HG03457 (cell line): ENCODE results near the gene DPF3.
"Not testable (repeated sequence)": the region's sequence is repeated elsewhere in the genome, so short reads cannot be mapped to it uniquely, and the experiment has no call there.

Experiments used
- ATAC-seq: cut with Tn5 transposase; IDR thresholded peaks from one replicate; pipeline ENCODE4 v1.9.1; 2021; ENCODE audit warnings: moderate number of reproducible peaks; ENCODE audit not compliant: unreplicated experiment

DPF3 gene

DNA sequence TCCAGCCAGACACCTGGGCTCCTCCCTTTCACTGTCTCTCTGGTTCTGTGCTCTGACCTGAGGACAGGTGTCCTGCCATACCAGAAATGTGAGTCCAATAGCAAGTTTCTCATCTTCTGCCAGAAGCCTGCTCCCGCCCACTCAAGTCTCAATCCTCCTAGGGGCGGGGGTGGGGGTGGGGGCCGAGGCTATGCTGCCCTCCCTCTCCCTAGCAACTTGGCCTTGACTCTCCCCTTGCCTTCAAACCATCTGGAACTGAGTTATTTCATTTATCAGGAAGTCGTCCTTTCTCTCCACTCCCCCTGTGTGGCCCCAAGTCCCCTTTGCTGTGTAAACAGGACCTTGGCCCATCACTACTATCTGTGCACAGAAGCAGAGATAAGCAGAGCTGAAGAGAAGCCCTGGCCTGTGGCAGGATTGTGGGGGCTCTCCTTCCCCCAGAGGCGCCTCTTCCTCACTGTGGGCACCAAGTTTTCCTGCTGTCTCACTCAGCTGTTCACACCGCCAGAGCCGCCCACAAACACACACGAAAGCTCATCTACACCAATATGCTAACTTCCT, 117.1 kb downstream of the DPF3 start:
- ATAC-seq = no peak

DNA sequence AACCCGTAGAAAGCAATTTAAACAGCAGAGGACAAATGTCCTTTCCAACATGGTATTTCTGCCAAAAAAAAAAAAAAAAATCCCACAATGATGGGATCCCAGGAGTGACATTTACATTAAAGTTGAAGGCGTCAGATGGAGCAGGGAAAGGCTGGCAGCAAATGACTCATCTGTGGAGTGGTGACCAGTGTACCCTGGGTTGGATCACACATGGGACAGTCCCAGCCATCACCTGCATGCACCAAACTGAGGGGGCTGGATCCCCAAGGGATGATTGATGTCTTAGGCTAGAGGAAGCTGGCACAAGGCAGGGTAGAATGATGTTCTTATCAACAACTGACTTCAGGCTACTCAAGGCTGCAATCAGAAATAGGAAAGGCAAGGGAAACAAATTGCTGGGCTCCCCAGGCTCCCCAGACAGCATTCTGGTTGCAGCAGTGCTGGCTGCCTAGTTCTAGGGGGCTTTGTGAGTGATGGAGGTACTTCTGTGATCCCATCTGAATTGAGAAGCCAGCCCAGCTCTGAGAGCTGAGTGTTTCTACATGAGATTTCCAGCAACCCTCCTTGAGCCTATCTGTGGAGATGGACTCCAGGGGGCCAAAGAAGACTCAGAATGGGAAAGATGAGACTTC, 117.9 kb downstream of the DPF3 start:
- ATAC-seq = no peak

DNA sequence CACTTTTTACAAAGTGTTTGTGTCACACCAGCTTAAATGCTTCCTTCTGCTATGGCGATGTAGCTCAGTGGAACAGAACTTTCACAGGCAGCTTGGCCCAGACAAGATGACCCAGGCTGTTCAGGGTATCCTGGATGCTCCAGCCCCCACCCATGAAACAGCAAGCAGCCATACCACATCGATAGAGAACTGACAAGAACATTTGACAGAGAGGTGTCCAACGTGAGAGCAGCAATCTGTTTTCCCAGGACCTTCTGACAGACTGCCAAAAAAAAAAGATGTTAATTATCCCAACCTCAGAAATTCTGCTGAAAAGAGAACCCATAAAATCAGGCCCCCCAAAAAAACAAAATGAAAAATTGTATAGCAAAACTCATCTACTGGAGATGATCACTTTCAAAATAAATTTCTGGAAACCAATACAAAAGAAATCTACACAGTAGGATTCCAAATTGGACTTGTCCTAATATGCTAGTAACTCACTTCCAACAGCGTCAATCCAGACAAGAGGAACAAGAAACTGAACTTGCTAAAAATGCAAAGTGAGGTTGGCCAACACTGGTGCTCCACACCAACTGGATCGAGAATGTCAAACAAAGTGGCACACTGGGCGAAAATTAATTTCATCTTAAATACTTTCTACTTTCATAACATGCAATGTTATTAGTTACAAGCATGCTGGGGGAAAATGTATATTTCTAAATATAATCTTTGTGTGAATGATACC, 118.8 kb downstream of the DPF3 start:
- ATAC-seq = no peak

DNA sequence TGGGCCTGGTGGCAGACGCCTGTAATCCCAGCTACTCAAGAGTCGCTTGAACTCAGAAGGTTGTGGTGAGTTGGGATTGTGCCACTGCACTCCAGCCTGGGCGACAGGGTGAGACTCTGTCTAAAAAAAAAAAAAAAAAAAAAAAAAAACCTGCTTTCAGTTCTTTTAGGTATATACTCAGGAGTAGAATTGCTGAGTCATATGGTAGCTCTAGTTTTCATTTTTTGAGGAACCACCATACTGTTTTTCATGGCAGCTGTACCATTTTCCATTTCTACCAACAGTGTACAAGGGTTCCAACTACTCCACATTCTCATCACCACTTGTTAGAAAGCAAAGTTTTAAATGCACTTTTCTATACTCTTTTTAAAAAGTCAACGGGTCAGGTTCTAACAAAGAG, 119.8 kb downstream of the DPF3 start:
- no peak for ATAC-seq

- ATAC-seq = no peak
These were observed 122.3 kb downstream of the DPF3 start for GRCh38 chr14:72771561-72771960.

GRCh38 chr14:72766296-72766695, 127.6 kb downstream of the DPF3 start:
- no peak for ATAC-seq

DNA sequence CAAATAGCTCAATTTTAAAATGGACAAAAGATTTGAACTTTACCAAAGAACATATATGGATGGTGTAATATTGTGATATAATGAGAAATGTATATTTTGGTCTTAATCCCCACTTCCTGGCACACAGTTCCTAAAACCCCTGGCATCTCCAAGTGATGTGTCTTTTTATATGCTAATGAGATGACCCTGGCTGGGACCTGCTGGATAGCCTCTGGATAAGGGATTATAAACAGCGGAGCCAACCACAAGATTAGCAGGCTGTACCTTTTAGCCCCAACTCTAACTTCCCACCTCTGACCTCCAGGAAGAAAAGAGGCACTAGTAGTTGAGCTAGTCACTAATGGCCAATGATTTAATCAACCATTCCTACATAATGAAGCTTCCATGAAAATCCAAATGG, 130.0 kb downstream of the DPF3 start:
- ATAC-seq = no peak

- ATAC-seq = no peak
These were observed 134.2 kb downstream of the DPF3 start for GRCh38 chr14:72759670-72760069.

DNA sequence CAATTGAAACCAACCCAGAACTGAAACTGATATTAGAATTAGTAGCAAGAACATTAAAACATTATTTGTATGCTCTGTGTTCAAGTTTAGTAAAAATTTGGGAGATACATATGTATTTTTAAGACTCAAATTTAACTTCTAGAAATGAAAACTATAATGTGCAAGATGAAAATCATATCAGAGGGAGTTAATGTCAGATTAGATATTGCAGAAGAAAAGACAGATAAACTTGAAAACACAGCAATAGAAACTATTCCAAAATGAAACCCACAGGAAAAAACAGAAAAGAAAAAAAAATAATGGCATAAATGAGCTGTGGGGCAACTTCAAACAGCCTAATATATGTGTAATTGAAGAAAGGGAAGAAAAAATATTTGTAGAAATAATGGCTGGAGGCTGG, 134.9 kb downstream of the DPF3 start:
- ATAC-seq = no peak

DNA sequence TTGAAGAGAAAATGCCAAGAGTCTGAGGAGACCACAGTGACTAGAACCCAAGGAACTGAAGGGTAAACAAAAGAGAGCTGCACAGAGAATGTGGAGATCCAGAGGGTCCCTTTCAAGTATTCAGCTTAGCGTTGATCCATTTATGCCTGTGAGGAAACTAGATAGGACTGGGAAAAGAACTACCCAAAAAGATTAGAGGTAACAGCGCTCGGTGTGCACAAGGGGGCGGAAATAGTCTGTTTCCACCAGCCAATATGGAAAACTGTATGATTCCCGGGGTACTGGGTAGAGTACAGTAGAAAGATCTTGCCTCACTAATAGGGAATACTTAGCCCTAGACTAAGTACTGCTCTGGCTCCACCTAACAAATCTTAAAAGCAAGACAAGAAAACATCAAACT, 135.5 kb downstream of the DPF3 start:
- no peak for ATAC-seq

DNA sequence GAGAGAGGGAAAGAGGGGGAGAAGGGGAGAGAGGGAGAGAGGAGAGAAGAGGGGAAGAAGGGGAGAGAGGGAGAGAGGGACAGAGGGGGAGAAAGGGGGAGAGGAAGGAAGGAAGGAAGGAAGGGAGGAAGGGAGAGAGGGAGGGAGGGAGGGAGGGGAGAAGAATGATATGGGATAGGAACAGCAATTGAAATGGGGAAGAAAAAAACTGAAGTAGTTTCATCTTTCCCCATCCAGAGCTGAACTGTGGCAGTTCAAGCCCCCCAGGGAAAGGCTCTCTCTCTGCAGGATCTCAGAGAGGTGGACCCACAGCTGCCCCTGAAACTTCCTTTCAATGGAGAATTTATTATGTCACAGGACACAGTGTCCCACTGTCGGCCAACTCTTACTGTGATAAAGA, 136.9 kb downstream of the DPF3 start:
- no peak for ATAC-seq

- no peak for ATAC-seq
These were observed 138.1 kb downstream of the DPF3 start for GRCh38 chr14:72755766-72756165.

- no peak for ATAC-seq
These were observed 139.0 kb downstream of the DPF3 start for GRCh38 chr14:72754949-72755348.

GRCh38 chr14:72753879-72754400, 140.0 kb downstream of the DPF3 start:
- no peak for ATAC-seq

DNA sequence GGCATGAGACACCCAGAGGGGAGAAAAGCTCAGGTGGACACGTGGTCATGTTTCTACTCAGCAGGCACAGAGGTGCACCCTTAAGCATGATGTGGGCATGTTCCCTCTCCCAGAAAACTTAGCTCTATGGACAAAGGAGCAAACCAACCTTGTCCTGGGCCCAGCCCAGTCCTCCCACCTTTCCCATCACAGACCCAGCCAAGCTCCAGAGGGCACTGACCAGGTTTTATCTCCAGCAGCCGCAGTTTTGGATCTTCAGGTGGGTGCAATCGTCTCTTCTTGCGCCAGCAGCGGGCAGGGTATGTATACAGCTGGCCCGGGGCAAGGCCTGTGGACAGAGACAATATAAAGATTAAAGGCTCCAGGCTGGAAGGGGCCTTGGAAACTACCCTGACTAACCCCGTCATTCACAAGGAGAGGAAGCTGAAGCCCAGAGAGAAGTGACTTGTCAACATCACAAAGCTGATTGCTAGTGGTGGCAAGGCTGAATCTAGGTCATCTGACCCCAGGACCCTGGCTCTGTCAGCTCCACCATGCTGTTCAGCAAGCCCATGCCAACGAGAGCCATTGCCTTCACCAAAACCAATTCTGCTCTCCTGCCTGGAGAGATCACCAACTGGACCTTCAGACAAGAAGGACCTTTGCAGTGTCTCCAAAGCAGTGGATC, 140.7 kb downstream of the DPF3 start:
- no peak for ATAC-seq

- no peak for ATAC-seq
These were observed 141.9 kb downstream of the DPF3 start for GRCh38 chr14:72752034-72752412.

DNA sequence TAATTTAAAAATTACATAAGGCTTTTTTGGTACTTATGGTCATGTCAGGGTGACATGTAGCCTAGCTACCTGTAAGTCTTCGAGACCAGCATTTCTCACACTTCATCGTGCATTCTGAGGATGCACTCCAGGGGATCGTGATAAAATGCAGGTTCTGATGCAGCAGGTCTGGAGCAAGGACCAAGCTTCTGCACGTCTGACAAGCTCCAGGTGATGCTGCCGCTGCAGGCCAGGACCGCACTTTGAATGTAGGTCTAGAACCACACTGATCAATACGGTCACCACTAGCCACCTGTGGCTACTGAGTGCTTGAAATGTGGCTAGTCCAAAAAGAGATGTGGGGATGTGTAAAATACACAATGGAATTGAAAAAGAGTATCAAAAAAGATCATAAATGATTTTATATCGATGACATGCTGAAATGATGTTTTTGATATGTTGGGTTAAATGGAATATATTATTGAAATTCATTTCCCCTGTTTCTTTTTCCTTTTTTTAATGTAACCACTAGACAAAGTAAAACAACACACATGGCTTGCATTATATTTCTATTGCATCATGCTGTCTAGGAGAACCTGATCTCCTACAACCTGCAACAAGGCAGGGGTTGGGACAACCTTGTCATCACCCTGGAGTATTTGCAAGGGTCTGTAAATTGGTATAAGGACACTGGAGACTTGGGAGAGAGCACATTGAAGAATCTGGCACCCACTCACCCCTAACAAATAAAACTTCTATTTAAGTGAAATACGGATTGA, 142.4 kb downstream of the DPF3 start:
- ATAC-seq = no peak

DNA sequence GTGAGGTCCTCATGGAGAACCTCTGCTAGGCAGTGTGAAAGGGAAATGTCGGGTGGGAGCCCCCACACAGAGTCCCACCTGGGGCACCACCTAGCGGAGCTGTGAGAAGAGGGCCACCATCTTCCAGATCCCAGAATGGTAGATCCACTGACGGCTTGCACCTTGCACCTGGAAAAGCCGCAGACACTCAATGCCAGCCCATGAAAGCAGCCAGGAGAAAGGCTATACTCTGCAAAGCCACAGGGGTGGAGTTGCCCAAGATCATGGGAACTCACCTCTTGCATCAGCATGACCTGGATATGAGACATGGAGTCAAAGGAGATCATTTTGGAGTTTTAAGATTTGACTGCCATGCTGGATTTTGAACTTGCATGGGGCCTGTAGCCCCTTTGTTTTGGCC, 145.0 kb downstream of the DPF3 start:
- not testable (repeated sequence) for ATAC-seq

DNA sequence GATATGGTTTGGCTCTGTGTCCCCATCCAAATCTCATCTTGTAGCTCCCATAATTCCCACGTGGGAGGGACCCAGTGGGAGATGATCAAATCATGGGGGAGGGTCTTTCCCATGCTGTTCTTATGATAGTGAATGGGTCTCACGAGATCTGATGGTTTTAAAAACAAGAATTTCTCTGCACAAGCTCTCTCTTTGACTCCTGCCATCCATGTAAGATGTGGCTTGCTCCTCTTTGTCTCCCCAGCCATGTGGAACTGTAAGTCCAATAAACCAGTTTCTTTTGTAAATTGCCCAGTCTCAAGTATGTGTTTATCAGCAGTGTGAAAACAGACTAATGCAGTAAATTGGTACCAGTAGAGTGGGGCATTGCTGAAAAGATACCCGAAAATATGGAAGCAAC, 146.2 kb downstream of the DPF3 start:
- ATAC-seq = no peak

DNA sequence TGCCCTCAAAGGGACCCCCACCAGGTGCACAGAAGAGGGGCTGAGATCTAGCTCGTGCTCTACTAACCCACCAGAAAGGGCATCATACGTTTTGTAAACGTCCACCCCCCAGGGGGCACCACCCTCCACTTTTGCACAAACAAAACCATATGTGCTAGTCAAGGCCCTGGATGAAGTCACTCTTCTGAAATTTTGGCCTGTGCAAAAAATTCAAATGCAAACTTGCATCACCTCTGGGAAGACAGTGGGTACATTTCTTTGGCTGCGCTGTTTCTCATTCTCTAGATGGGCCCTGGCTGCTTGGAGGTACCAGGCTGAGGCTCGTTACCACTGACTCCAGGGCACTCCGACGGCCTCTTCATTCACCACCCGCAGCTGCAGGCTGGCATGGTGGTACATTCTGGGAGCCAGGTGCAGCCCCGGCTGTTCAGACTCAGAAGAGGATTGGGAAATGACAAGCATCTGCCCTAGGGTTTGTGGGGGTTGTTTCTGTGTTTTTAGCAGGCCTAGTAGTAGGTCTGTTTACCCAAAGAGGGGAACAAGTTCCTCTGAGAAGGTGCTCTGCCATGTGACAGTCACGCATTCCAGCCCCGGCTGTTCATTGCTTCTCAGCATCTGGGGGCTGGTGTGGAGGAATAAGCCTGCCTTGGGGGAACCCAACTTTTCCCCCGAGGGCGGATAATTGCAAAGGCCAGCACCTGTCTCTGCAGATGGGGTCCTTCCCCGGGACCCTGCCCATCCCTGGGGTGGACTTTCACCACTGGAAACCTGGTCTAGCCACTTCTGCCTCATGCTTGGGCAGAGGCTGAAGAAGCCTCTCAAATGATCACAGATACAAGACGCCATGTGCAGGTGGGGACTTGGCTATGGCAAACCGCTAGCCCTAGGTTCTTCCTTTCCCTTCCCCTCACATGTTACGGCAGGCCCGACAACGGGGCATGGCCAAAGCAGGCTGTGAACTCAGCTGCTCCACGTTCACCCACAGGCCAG, 147.6 kb downstream of the DPF3 start:
- no peak for ATAC-seq
